IMR-90 (cell line): ENCODE measurements around the gene VAMP8.

Experiments
- BHLHE40 ChIP-seq: fragments of 150-350 bp; IDR thresholded peaks from 2 replicates; pipeline ENCODE4 v1.6.1; 2016; ENCODE audit warnings: mild to moderate bottlenecking, low read depth, low read length
- CEBPB ChIP-seq: IDR thresholded peaks from 2 replicates; pipeline ENCODE4 v1.6.1; 2012; ENCODE audit warnings: low read depth, low read length, improper control_type of control experiment
- ELK1 ChIP-seq: fragments of 150-350 bp; IDR thresholded peaks from 2 replicates; pipeline ENCODE4 v1.6.1; 2016; ENCODE audit warnings: low read depth, mild to moderate bottlenecking, low read length, moderate library complexity, borderline replicate concordance
- MAFK ChIP-seq: IDR thresholded peaks from 2 replicates; pipeline ENCODE4 v1.6.1; 2012; ENCODE audit warnings: low read depth, low read length, improper control_type of control experiment
- MAZ ChIP-seq: IDR thresholded peaks from 2 replicates; pipeline ENCODE4 v1.6.1; 2012; ENCODE audit warnings: low read depth, mild to moderate bottlenecking, low read length, improper control_type of control experiment, moderate library complexity, borderline replicate concordance
- MXI1 ChIP-seq: IDR thresholded peaks from 2 replicates; pipeline ENCODE4 v1.6.1; 2012; ENCODE audit warnings: low read depth, mild to moderate bottlenecking, low read length, moderate library complexity, borderline replicate concordance
- POLR2A ChIP-seq: IDR thresholded peaks from 2 replicates; pipeline ENCODE4 v1.6.1; 2012; ENCODE audit warnings: mild to moderate bottlenecking, low read depth, low read length
- RAD21 ChIP-seq: IDR thresholded peaks from 2 replicates; pipeline ENCODE4 v1.6.1; 2012; ENCODE audit warnings: low read length, improper control_type of control experiment
- RFX5 ChIP-seq: IDR thresholded peaks from 2 replicates; pipeline ENCODE4 v1.8.0; 2012; ENCODE audit warnings: low read depth, mild to moderate bottlenecking, low read length, moderate library complexity
- SMC3 ChIP-seq: fragments of 150-350 bp; IDR thresholded peaks from 2 replicates; pipeline ENCODE4 v1.6.1; 2016; ENCODE audit warnings: low read depth, mild to moderate bottlenecking, antibody characterized with exemption, low read length, moderate library complexity
- USF2 ChIP-seq: fragments of 150-350 bp; IDR thresholded peaks from 2 replicates; pipeline ENCODE4 v1.6.1; 2017; ENCODE audit warnings: mild to moderate bottlenecking, antibody characterized with exemption, low read length, low read depth
- TF ChIP-seq, protein P1 (sequence below): conservative IDR thresholded peaks from 2 replicates; pipeline ENCODE4 v1.5.1; 2012; ENCODE audit warnings: mild to moderate bottlenecking, low read depth, low read length, improper control_type of control experiment

DNA sequence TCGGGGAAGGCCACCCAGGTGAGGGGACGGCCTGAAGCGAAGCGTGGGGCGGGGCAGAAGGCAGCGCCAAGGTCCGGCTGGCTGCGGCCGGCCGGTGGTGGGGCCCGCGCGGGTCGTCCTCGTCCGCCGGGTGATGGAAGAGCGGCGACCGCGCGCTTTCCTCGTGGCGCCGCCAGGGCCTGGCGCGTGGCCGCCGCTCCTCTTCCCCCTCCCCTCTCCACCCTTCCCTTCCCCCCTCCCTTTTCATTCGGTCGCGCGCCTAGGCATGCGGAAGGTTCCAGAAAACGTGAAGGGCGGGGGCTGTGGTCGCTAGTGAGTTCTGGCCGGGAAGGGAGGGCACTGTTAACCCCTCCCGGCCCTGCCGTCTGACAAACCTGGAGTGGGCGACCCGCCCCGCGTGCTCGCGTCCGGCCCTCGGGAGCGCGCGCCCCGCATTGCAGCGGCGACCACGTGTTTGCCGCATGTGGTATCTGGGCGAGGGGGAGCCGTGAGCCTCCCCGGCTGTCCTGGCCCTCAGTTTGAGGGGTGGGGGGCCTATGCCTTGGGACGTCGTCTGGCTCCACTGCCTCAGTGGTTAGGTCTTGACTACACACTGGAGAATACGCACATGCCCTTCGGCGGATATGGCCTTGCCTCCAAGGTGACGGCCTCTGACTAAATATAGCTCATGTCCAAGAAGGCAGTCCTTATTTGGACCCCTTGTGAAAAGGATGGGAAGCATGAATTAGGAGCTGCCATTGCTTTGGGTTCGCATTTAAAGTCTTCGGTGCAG is 37.8 kb upstream of the VAMP8 start:
- peak; percentile 48; the same call in 1 of the 2 replicates for TF ChIP-seq USF2
- TF ChIP-seq, protein P1, sequence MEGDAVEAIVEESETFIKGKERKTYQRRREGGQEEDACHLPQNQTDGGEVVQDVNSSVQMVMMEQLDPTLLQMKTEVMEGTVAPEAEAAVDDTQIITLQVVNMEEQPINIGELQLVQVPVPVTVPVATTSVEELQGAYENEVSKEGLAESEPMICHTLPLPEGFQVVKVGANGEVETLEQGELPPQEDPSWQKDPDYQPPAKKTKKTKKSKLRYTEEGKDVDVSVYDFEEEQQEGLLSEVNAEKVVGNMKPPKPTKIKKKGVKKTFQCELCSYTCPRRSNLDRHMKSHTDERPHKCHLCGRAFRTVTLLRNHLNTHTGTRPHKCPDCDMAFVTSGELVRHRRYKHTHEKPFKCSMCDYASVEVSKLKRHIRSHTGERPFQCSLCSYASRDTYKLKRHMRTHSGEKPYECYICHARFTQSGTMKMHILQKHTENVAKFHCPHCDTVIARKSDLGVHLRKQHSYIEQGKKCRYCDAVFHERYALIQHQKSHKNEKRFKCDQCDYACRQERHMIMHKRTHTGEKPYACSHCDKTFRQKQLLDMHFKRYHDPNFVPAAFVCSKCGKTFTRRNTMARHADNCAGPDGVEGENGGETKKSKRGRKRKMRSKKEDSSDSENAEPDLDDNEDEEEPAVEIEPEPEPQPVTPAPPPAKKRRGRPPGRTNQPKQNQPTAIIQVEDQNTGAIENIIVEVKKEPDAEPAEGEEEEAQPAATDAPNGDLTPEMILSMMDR: no peak
- TF ChIP-seq POLR2A: no peak
- no peak for TF ChIP-seq MAZ
- TF ChIP-seq RFX5: no peak
- peak; percentile 44 for TF ChIP-seq BHLHE40
- no peak for TF ChIP-seq RAD21
- TF ChIP-seq SMC3: no peak
- TF ChIP-seq ELK1: no peak
- TF ChIP-seq MAFK: no peak
- no peak for TF ChIP-seq CEBPB
- TF ChIP-seq MXI1: peak; percentile 97
